ENCODE data around the gene CGB5. TPM values are rescaled to one million over a fixed set of nuclear protein-coding genes. Genes with fewer than 3 reads are reported as not detected.
"Not testable (repeated sequence)": the region's sequence is repeated elsewhere in the genome, so short reads cannot be mapped to it uniquely, and the experiment has no call there.

CGB5 gene
- total and polyA plus RNA-seq, 2 experiments from 2014 or later, result not detected

- Histone ChIP-seq H3K27me3 (ENCODE audit: insufficient read depth) (peaks cover 63% of the 10 kb centered on the region), H3K9me2 (ENCODE audit: insufficient read depth) (no peaks in the 10 kb centered on the region), H4K20me1 (replicated peaks; ENCODE audit: insufficient read depth) (no peaks in the 10 kb centered on the region), H3K79me2 (replicated peaks; ENCODE audit: insufficient read depth) (no peaks in the 10 kb centered on the region), H3K27ac (ENCODE audit: low read depth) (no peak overlapping the region), H3F3A (replicated peaks; ENCODE audit: low read depth) (no peaks in the 10 kb centered on the region), H3K4me2 (peak overlapping the region; percentile 95), H3K4me3 (peak overlapping the region; percentile 73), H3K4me1 (ENCODE audit: insufficient read depth) (peaks cover 9% of the 10 kb centered on the region; the same call in 1 of the 2 replicates), H3K36me3 (ENCODE audit: insufficient read depth) (no peaks in the 10 kb centered on the region), H2AFZ (peak overlapping the region; percentile 90)
- ATAC-seq (peak; percentile 78), DNase-seq (ENCODE audit: low spot score) (peak; percentile 76)
- Mint-ChIP-seq H3K4me3 (peak overlapping the region; percentile 73), H3K9me3 (no peaks in the 10 kb centered on the region; the same call in 2 of the 3 replicates), H3K36me3 (ENCODE audit: low read depth) (no peaks in the 10 kb centered on the region), H3K27me3 (ENCODE audit: insufficient read depth, low read depth, poor library complexity) (peaks cover 57% of the 10 kb centered on the region), H3K4me1 (peaks cover 11% of the 10 kb centered on the region), H3K27ac (no peak overlapping the region)
- TF ChIP-seq ZNF114 (CRISPR knock-in tag; IDR thresholded peaks at IDR 0.05) (no peak), POLR2AphosphoS5 (IDR thresholded peaks at IDR 0.05; ENCODE audit: low read depth) (peak; percentile 45), EZH2 (IDR thresholded peaks at IDR 0.05; ENCODE audit: low read depth, unreplicated experiment) (peak; percentile 54), NANOG (IDR thresholded peaks at IDR 0.05; ENCODE audit: borderline replicate concordance) (no peak), CTCF (conservative IDR thresholded peaks at IDR 0.05; ENCODE audit: low read depth in 2 of 2) (peak; percentile 22 to 34), ETS1 (IDR thresholded peaks at IDR 0.05) (no peak)
These were observed 12.7 kb downstream of the CGB5 start for GRCh38 chr19:49056101-49056901.

GRCh38 chr19:49056902-49057596 lies 13.4 kb downstream of the CGB5 start:
- not testable (repeated sequence) for H3K27ac ChIP-seq (ENCODE audit: low read depth); H3K79me2 ChIP-seq (replicated peaks; ENCODE audit: insufficient read depth); H3K36me3 ChIP-seq (ENCODE audit: insufficient read depth); H3K36me3 Mint-ChIP-seq (ENCODE audit: low read depth); H3F3A ChIP-seq (replicated peaks; ENCODE audit: low read depth); H3K4me1 ChIP-seq (ENCODE audit: insufficient read depth); DNase-seq (ENCODE audit: low spot score); H2AFZ ChIP-seq; H3K27ac Mint-ChIP-seq; H3K9me3 Mint-ChIP-seq; H4K20me1 ChIP-seq (replicated peaks; ENCODE audit: insufficient read depth); H3K9me2 ChIP-seq (ENCODE audit: insufficient read depth)
- H3K27me3 ChIP-seq (ENCODE audit: insufficient read depth), result peaks cover 63% of the 10 kb centered on the region
- TF ChIP-seq EZH2 (IDR thresholded peaks at IDR 0.05; ENCODE audit: low read depth, unreplicated experiment), result peak; percentile 25
- H3K4me1 Mint-ChIP-seq, result peaks cover 11% of the 10 kb centered on the region
- peak overlapping the region; percentile 73 for H3K4me3 Mint-ChIP-seq
- peak overlapping the region; percentile 73 for H3K4me3 ChIP-seq
- H3K27me3 Mint-ChIP-seq (ENCODE audit: insufficient read depth, low read depth, poor library complexity), result peaks cover 57% of the 10 kb centered on the region
- H3K4me2 ChIP-seq, result peak overlapping the region; percentile 95
- ATAC-seq, result peak; percentile 15

Measured in GM23338 (cell line).